SJSA1 (cell line): ENCODE data around the gene PAPPA. TPM values are rescaled to one million over a fixed set of nuclear protein-coding genes. Genes with fewer than 3 reads are reported as not detected.

Experiments used
- DNase-seq, 2 experiments: peaks; one replicate each; pipeline ENCODE4 v3.0.0-alpha.2; 2015 to 2020; ENCODE audit warnings: low spot score in 2 of 2, low read depth in 1 of 2
- H3K27ac ChIP-seq: fragments of 250-450 bp; sonication (Bioruptor Pico); 2 replicates; pipeline ENCODE4 v1.5.1; 2020; ENCODE audit warnings: mild to moderate bottlenecking, moderate library complexity
- H3K27me3 ChIP-seq: fragments of 250-450 bp; sonication (Bioruptor Pico); replicated peaks from 2 replicates; pipeline ENCODE4 v1.5.1; 2020; ENCODE audit warnings: mild to moderate bottlenecking, moderate library complexity
- H3K36me3 ChIP-seq: fragments of 250-450 bp; sonication (Bioruptor Pico); 2 replicates; pipeline ENCODE4 v1.5.1; 2020; ENCODE audit warnings: mild to moderate bottlenecking
- H3K4me1 ChIP-seq: fragments of 250-450 bp; sonication (Bioruptor Pico); replicated peaks from 2 replicates; pipeline ENCODE4 v1.6.1; 2021; ENCODE audit warnings: mild to moderate bottlenecking
- H3K4me3 ChIP-seq: fragments of 250-450 bp; sonication (Bioruptor Pico); 2 replicates; pipeline ENCODE4 v1.5.1; 2020; ENCODE audit warnings: mild to moderate bottlenecking
- H3K9me3 ChIP-seq: fragments of 250-450 bp; sonication (Bioruptor Pico); replicated peaks from 2 replicates; pipeline ENCODE4 v1.5.1; 2020; ENCODE audit warnings: mild to moderate bottlenecking
- total RNA-seq: library from RNA; depleted of rRNA; stranded (reverse); fragments of >200 nt; shearing (Covaris generic); gene quantifications from 2 replicates; pipeline ENCODE4 v1.2.3, GENCODE V29; 2014

PAPPA gene
- total RNA-seq, 1 experiment from 2014 or later = 5.3 TPM

DNA sequence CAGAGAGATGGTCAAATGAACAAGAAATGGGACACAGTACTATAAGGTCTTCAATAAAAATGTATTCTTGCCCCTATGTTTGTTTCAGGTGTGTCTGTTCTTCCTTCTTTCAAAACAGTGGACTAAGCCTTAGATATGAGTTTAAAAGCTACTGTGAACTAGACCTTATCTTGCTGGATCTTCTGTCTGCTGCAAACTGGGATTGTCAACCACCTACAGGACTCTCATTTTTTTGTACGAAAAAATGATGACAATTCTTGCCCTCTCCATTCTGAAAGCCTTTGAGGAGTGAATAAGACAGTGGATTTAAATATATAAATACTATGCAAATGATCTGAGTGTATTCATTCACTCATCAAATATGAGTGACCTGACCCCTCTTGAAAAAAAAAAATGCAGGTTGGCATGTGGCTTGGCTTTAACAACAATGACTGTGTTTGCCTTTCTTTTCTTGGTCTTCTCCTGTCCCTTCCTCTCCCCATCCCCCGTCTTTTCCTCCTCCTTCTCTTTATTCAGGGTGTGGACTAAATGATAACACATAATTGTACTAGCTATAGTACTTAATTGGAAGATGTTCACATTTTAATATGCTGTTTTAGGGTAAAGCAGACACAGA, 298.0 kb downstream of the PAPPA start:
- Histone ChIP-seq H3K4me3 (no peak overlapping the region), H3K27me3 (no peaks in the 10 kb centered on the region), H3K9me3 (no peaks in the 10 kb centered on the region), H3K36me3 (no peaks in the 10 kb centered on the region), H3K4me1 (peaks cover 16% of the 10 kb centered on the region), H3K27ac (peak overlapping the region; percentile 41; the same call in 1 of the 2 replicates)
- DNase-seq = no peak
